Thyroid gland (tissue), 4 donors: Measurements from ENCODE around the gene RRAGB. TPM values are rescaled to one million over a fixed set of nuclear protein-coding genes. Genes with fewer than 3 reads are reported as not detected.
"Not testable (repeated sequence)": the region's sequence is repeated elsewhere in the genome, so short reads cannot be mapped to it uniquely, and the experiment has no call there.

Experiments used
- DNase-seq, 2 donors: peaks; one replicate each; pipeline ENCODE4 v3.0.0-alpha.2; 2019
- H3K27ac ChIP-seq, 3 donors: fragments of 200-600 bp; sonication (generic); 1 replicate in 2 of 3; 2 replicates in 1 of 3; pipeline ENCODE4 v1.5.1; 2016 to 2019; ENCODE audit warnings: mild to moderate bottlenecking in 1 of 3, moderate library complexity in 1 of 3
- H3K27me3 ChIP-seq: fragments of 200-600 bp; sonication (generic); one replicate; pipeline ENCODE4 v1.5.1; 2019
- H3K36me3 ChIP-seq, 2 donors: fragments of 200-600 bp; sonication (generic); one replicate each; pipeline ENCODE4 v1.5.1; 2016 to 2019
- H3K4me1 ChIP-seq, 2 donors: fragments of 200-600 bp; sonication (generic); one replicate each; pipeline ENCODE4 v1.5.1; 2017 to 2019
- H3K4me3 ChIP-seq, 3 donors: fragments of 200-600 bp; sonication (generic); replicated peaks in 1 of 3; 1 replicate in 2 of 3; 2 replicates in 1 of 3; pipeline ENCODE4 v1.5.1; 2016; ENCODE audit warnings: mild to moderate bottlenecking in 1 of 3
- H3K9me3 ChIP-seq: fragments of 200-600 bp; sonication (generic); one replicate; pipeline ENCODE4 v1.5.1; 2017
- CTCF ChIP-seq, 6 experiments: fragments of 200-600 bp in 3 of 6; fragments of 450-650 bp in 3 of 6; sonication (generic) in 3 of 6; IDR thresholded peaks; one replicate each; pipeline ENCODE4 v1.5.1; 2016 to 2019; ENCODE audit warnings: antibody characterized with exemption in 6 of 6, mild to moderate bottlenecking in 2 of 6, inconsistent platforms in 1 of 6, moderate library complexity in 1 of 6
- POLR2A ChIP-seq, 2 donors: fragments of 450-650 bp; IDR thresholded peaks; one replicate each; pipeline ENCODE4 v1.6.1; 2017; ENCODE audit warnings: antibody characterized with exemption in 2 of 2, mild to moderate bottlenecking in 2 of 2, moderate library complexity in 1 of 2
- WGBS, 2 donors: methylation state at CpG; one replicate each; pipeline ENCODE4 v1.1.5; 2017; 5-methylcytosine and 5-hydroxymethylcytosine counted together
- intact Hi-C: fragments of 100-400 bp; cut with DNase I; formaldehyde crosslinking; loops from one replicate; pipeline ENCODE4 v1.15.1; 2023
- total RNA-seq, 4 donors: library from RNA; depleted of rRNA; stranded (reverse); fragments of >200 nt; gene quantifications; one replicate each; pipeline ENCODE4 v1.2.3, GENCODE V29; 2016

Gene RRAGB
- total RNA-seq, 4 donors from 2014 or later: 24.3 to 38.9 (median 35.0) TPM

- WGBS, 2 donors: 50 to 69% methylated on average over 1 of the region's 1 CpG
- H3K9me3 ChIP-seq: no peaks in the 10 kb centered on the region
- intact Hi-C loops: no loop called here
Measured at GRCh38 chrX:55697381-55697780, 20.2 kb upstream of the RRAGB start.

GRCh38 chrX:55702671-55703070 lies 14.9 kb upstream of the RRAGB start:
- Histone ChIP-seq H3K36me3 (no peaks in the 10 kb centered on the region), H3K27ac (no peak overlapping the region), H3K4me1 (no peaks in the 10 kb centered on the region), H3K9me3 (no peaks in the 10 kb centered on the region), H3K4me3 (no peak overlapping the region), H3K27me3 (no peaks in the 10 kb centered on the region)
- WGBS, 2 donors: 63% methylated on average over 4 of the region's 5 CpGs; no CpG with 5 or more reads in 1 of the 2 donors
- DNase-seq: no peak
- TF ChIP-seq CTCF (IDR thresholded peaks at IDR 0.05) (no peak), POLR2A (IDR thresholded peaks at IDR 0.05) (no peak)
- intact Hi-C loops: no loop called here

More at GRCh38 chrX:55697381-55697780, 20.2 kb upstream of the RRAGB start:
- no peak for TF ChIP-seq CTCF (IDR thresholded peaks at IDR 0.05)
- TF ChIP-seq POLR2A (IDR thresholded peaks at IDR 0.05): no peak
- Histone ChIP-seq H3K27ac (no peak overlapping the region), H3K36me3 (no peaks in the 10 kb centered on the region), H3K4me3 (no peak overlapping the region), H3K4me1 (no peaks in the 10 kb centered on the region), H3K27me3 (no peaks in the 10 kb centered on the region)
- DNase-seq: no peak

- H3K27me3 ChIP-seq, H3K36me3 ChIP-seq, H3K9me3 ChIP-seq, H3K27ac ChIP-seq, H3K4me3 ChIP-seq, DNase-seq, H3K4me1 ChIP-seq, intact Hi-C loops: not testable (repeated sequence)
- WGBS, 2 donors: 70 to 71% methylated on average over 2 of the region's 2 CpGs
Measured at GRCh38 chrX:55703436-55703835, 14.1 kb upstream of the RRAGB start.

GRCh38 chrX:55705066-55705465 lies 12.5 kb upstream of the RRAGB start:
- DNase-seq, H3K36me3 ChIP-seq, intact Hi-C loops, H3K4me1 ChIP-seq, H3K9me3 ChIP-seq, H3K4me3 ChIP-seq, H3K27ac ChIP-seq, H3K27me3 ChIP-seq: not testable (repeated sequence)
- 71 to 75% methylated on average over 5 of the region's 5 CpGs for WGBS, 2 donors

- Histone ChIP-seq H3K36me3 (no peaks in the 10 kb centered on the region), H3K4me1 (no peaks in the 10 kb centered on the region), H3K27ac (no peak overlapping the region), H3K9me3 (no peaks in the 10 kb centered on the region), H3K27me3 (no peaks in the 10 kb centered on the region), H3K4me3 (no peak overlapping the region)
- WGBS, 2 donors: 51 to 57% methylated on average over 1 of the region's 1 CpG
- intact Hi-C loops: no loop called here
- no peak for DNase-seq
- no peak for TF ChIP-seq POLR2A (IDR thresholded peaks at IDR 0.05)
- no peak for TF ChIP-seq CTCF (IDR thresholded peaks at IDR 0.05)
Measured at GRCh38 chrX:55709735-55710134, 7.8 kb upstream of the RRAGB start.

- TF ChIP-seq POLR2A (IDR thresholded peaks at IDR 0.05): no peak
- no peak for TF ChIP-seq CTCF (IDR thresholded peaks at IDR 0.05)
- no peak for DNase-seq
- H3K27ac ChIP-seq: no peak overlapping the region
- no peaks in the 10 kb centered on the region for H3K4me1 ChIP-seq
- H3K36me3 ChIP-seq: no peaks in the 10 kb centered on the region
- no peak overlapping the region for H3K4me3 ChIP-seq
- intact Hi-C loops: no loop called here
- 40 to 64% methylated on average over 3 of the region's 3 CpGs for WGBS, 2 donors
- no peaks in the 10 kb centered on the region for H3K27me3 ChIP-seq
- H3K9me3 ChIP-seq: no peaks in the 10 kb centered on the region
Measured at GRCh38 chrX:55710701-55711100, 6.8 kb upstream of the RRAGB start.
